ENCODE measurements around the gene DDX43.

DDX43 gene

GRCh38 chr6:73461537-73462350 lies 67.1 kb downstream of the DDX43 start, which contains the start of gene MTO1:
TSS of gene MTO1 (plus strand) at chr6:73461737. CDS start at chr6:73461855, 118 bp downstream.
- in situ Hi-C loops (cut with MboI; ENCODE audit: low pct_unique_long_range_greater_than_20kb, low sequenced_read_pairs, unreplicated experiment), result no loop called here
- no peak for TF ChIP-seq CTCF (IDR thresholded peaks at IDR 0.05; ENCODE audit: extremely low read depth, insufficient read depth, missing control alignments)
- peak; percentile 84 for DNase-seq (ENCODE audit: low spot score)
